ENCODE measurements around the gene ANGPTL1. TPM values are rescaled to one million over a fixed set of nuclear protein-coding genes. Genes with fewer than 3 reads are reported as not detected.

Gene ANGPTL1
- total and polyA plus RNA-seq, 2 donors (not counting 1 experiment from before 2014, with no cell fraction given): 1.5 to 4.1 TPM

- Histone ChIP-seq H3K4me1 (ENCODE audit: control insufficient read depth, extremely low read depth, insufficient read depth, low read length) (peaks cover 5% of the 10 kb centered on the region), H3K27me3 (ENCODE audit: control insufficient read depth, insufficient read depth, low read length) (no peaks in the 10 kb centered on the region), H3K27ac (ENCODE audit: insufficient read depth, low read length) (no peak overlapping the region), H3K79me2 (ENCODE audit: control insufficient read depth, insufficient read depth, low read length) (no peaks in the 10 kb centered on the region), H3K36me3 (ENCODE audit: control insufficient read depth, insufficient read depth, low read length) (no peaks in the 10 kb centered on the region), H3K4me3 (replicated peaks in 1 of 4; ENCODE audit: control extremely low read depth in 1 of 4, insufficient read depth in 1 of 4, low read depth in 3 of 4, low read length in 4 of 4) (no peak overlapping the region), H2AFZ (ENCODE audit: low read length) (no peak overlapping the region), H4K20me1 (ENCODE audit: control insufficient read depth, extremely low read depth, insufficient read depth, low read length) (no peaks in the 10 kb centered on the region), H3K9me3 (ENCODE audit: control insufficient read depth, insufficient read depth, low read depth, low read length) (no peaks in the 10 kb centered on the region), H3K9ac (ENCODE audit: insufficient read depth, low read length) (no peak overlapping the region), H3K4me2 (ENCODE audit: extremely low read depth, insufficient read depth, low read length) (no peak overlapping the region)
- DNase-seq (ENCODE audit: low read depth in 2 of 2): no peak
- TF ChIP-seq CTCF (conservative IDR thresholded peaks at IDR 0.05 in 1 of 2, IDR thresholded peaks at IDR 0.05 in 1 of 2; ENCODE audit: low read depth in 1 of 2, low read length in 2 of 2) (no peak), EZH2 (IDR thresholded peaks at IDR 0.05; ENCODE audit: low read length, missing control alignments) (no peak)
Observed at GRCh38 chr1:178821134-178821866, 49.6 kb downstream of the ANGPTL1 start.

- Histone ChIP-seq H3K4me2 (ENCODE audit: extremely low read depth, insufficient read depth, low read length) (no peak overlapping the region), H3K27me3 (ENCODE audit: control insufficient read depth, insufficient read depth, low read length) (no peaks in the 10 kb centered on the region), H3K4me3 (replicated peaks in 1 of 4; ENCODE audit: control extremely low read depth in 1 of 4, insufficient read depth in 1 of 4, low read depth in 3 of 4, low read length in 4 of 4) (no peak overlapping the region), H4K20me1 (ENCODE audit: control insufficient read depth, extremely low read depth, insufficient read depth, low read length) (no peaks in the 10 kb centered on the region), H3K9ac (ENCODE audit: insufficient read depth, low read length) (no peak overlapping the region), H3K9me3 (ENCODE audit: control insufficient read depth, insufficient read depth, low read depth, low read length) (no peaks in the 10 kb centered on the region), H3K36me3 (ENCODE audit: control insufficient read depth, insufficient read depth, low read length) (no peaks in the 10 kb centered on the region), H3K79me2 (ENCODE audit: control insufficient read depth, insufficient read depth, low read length) (no peaks in the 10 kb centered on the region), H3K27ac (ENCODE audit: insufficient read depth, low read length) (no peak overlapping the region), H3K4me1 (ENCODE audit: control insufficient read depth, extremely low read depth, insufficient read depth, low read length) (peaks cover 5% of the 10 kb centered on the region), H2AFZ (ENCODE audit: low read length) (no peak overlapping the region)
- no peak for TF ChIP-seq CTCF (conservative IDR thresholded peaks at IDR 0.05 in 1 of 2, IDR thresholded peaks at IDR 0.05 in 1 of 2; ENCODE audit: low read depth in 1 of 2, low read length in 2 of 2)
- TF ChIP-seq EZH2 (IDR thresholded peaks at IDR 0.05; ENCODE audit: low read length, missing control alignments): no peak
- peak in 1 of 2 donors; percentile 23 for DNase-seq (ENCODE audit: low read depth in 2 of 2)
Observed at GRCh38 chr1:178819123-178819522, 51.8 kb downstream of the ANGPTL1 start.

GRCh38 chr1:178818416-178818815 lies 52.5 kb downstream of the ANGPTL1 start:
- Histone ChIP-seq H3K9ac (ENCODE audit: insufficient read depth, low read length) (no peak overlapping the region), H3K27ac (ENCODE audit: insufficient read depth, low read length) (peak overlapping the region; percentile 11), H3K4me2 (ENCODE audit: extremely low read depth, insufficient read depth, low read length) (no peak overlapping the region), H3K27me3 (ENCODE audit: control insufficient read depth, insufficient read depth, low read length) (no peaks in the 10 kb centered on the region), H3K79me2 (ENCODE audit: control insufficient read depth, insufficient read depth, low read length) (no peaks in the 10 kb centered on the region), H3K4me1 (ENCODE audit: control insufficient read depth, extremely low read depth, insufficient read depth, low read length) (peaks cover 5% of the 10 kb centered on the region), H3K4me3 (replicated peaks in 1 of 4; ENCODE audit: control extremely low read depth in 1 of 4, insufficient read depth in 1 of 4, low read depth in 3 of 4, low read length in 4 of 4) (no peak overlapping the region), H3K9me3 (ENCODE audit: control insufficient read depth, insufficient read depth, low read depth, low read length) (no peaks in the 10 kb centered on the region), H3K36me3 (ENCODE audit: control insufficient read depth, insufficient read depth, low read length) (no peaks in the 10 kb centered on the region), H4K20me1 (ENCODE audit: control insufficient read depth, extremely low read depth, insufficient read depth, low read length) (no peaks in the 10 kb centered on the region), H2AFZ (ENCODE audit: low read length) (no peak overlapping the region)
- peak; percentile 23 to 75 for DNase-seq (ENCODE audit: low read depth in 2 of 2)
- TF ChIP-seq EZH2 (IDR thresholded peaks at IDR 0.05; ENCODE audit: low read length, missing control alignments): no peak
- TF ChIP-seq CTCF (conservative IDR thresholded peaks at IDR 0.05 in 1 of 2, IDR thresholded peaks at IDR 0.05 in 1 of 2; ENCODE audit: low read depth in 1 of 2, low read length in 2 of 2): no peak
